ENCODE data around the gene ITIH4. TPM values are rescaled to one million over a fixed set of nuclear protein-coding genes. Genes with fewer than 3 reads are reported as not detected.
A peak's percentile ranks its signal among the peaks of the same experiment; 100 is the strongest.

Gene ITIH4
- total RNA-seq, 1 experiment from 2014 or later, result 1.7 TPM

GRCh38 chr3:52874160-52874701, 43.8 kb upstream of the ITIH4 start:
- Histone ChIP-seq H3K27ac (ENCODE audit: low read depth, low read length, poor library complexity, severe bottlenecking) (no peak overlapping the region), H3K9me3 (ENCODE audit: low read depth, low read length, poor library complexity, severe bottlenecking) (no peaks in the 10 kb centered on the region), H3K36me3 (ENCODE audit: insufficient read depth, low read length, poor library complexity, severe bottlenecking) (no peaks in the 10 kb centered on the region), H3K4me1 (ENCODE audit: insufficient read depth, low read length, poor library complexity, severe bottlenecking) (no peaks in the 10 kb centered on the region), H3K4me3 (ENCODE audit: low read depth, low read length, poor library complexity, severe bottlenecking) (no peak overlapping the region), H3K27me3 (replicated peaks; ENCODE audit: insufficient read depth, low read depth, low read length, poor library complexity) (no peaks in the 10 kb centered on the region)
- POLR2A ChIA-PET (ENCODE audit: low non-redundant PET), result no interaction called here
- CTCF ChIA-PET, result no interaction called here
- BruUV-seq (replicated peaks), result no TSS peak
- TF ChIP-seq CTCF (conservative IDR thresholded peaks at IDR 0.05; ENCODE audit: low read depth, low read length) (no peak), EZH2 (IDR thresholded peaks at IDR 0.05; ENCODE audit: borderline replicate concordance, low read depth, low read length, poor library complexity, severe bottlenecking) (no peak)
- no peak for DNase-seq (ENCODE audit: low spot score)
- intact Hi-C loops (cut with micrococcal nuclease; ENCODE audit: unreplicated experiment), result no loop called here

- POLR2A ChIA-PET (ENCODE audit: low non-redundant PET), result no interaction called here
- DNase-seq (ENCODE audit: low spot score), result no peak
- H3K27me3 ChIP-seq (replicated peaks; ENCODE audit: insufficient read depth, low read depth, low read length, poor library complexity), result no peaks in the 10 kb centered on the region
- no peak overlapping the region for H3K4me3 ChIP-seq (ENCODE audit: low read depth, low read length, poor library complexity, severe bottlenecking)
- intact Hi-C loops (cut with micrococcal nuclease; ENCODE audit: unreplicated experiment), result no loop called here
- no peaks in the 10 kb centered on the region for H3K4me1 ChIP-seq (ENCODE audit: insufficient read depth, low read length, poor library complexity, severe bottlenecking)
- CTCF ChIA-PET, result no interaction called here
- H3K36me3 ChIP-seq (ENCODE audit: insufficient read depth, low read length, poor library complexity, severe bottlenecking), result no peaks in the 10 kb centered on the region
- no peak overlapping the region for H3K27ac ChIP-seq (ENCODE audit: low read depth, low read length, poor library complexity, severe bottlenecking)
- no peaks in the 10 kb centered on the region for H3K9me3 ChIP-seq (ENCODE audit: low read depth, low read length, poor library complexity, severe bottlenecking)
- TF ChIP-seq EZH2 (IDR thresholded peaks at IDR 0.05; ENCODE audit: borderline replicate concordance, low read depth, low read length, poor library complexity, severe bottlenecking) (no peak), CTCF (conservative IDR thresholded peaks at IDR 0.05; ENCODE audit: low read depth, low read length) (no peak)
- BruUV-seq (replicated peaks), result no TSS peak
Observed at GRCh38 chr3:52873433-52874159, 43.1 kb upstream of the ITIH4 start.

- no peak overlapping the region for H3K4me3 ChIP-seq (ENCODE audit: low read depth, low read length, poor library complexity, severe bottlenecking)
- no peaks in the 10 kb centered on the region for H3K27me3 ChIP-seq (replicated peaks; ENCODE audit: insufficient read depth, low read depth, low read length, poor library complexity)
- ChIA-PET CTCF (no interaction called here), POLR2A (ENCODE audit: low non-redundant PET) (no interaction called here)
- BruUV-seq (replicated peaks), result no TSS peak
- no peaks in the 10 kb centered on the region for H3K4me1 ChIP-seq (ENCODE audit: insufficient read depth, low read length, poor library complexity, severe bottlenecking)
- H3K9me3 ChIP-seq (ENCODE audit: low read depth, low read length, poor library complexity, severe bottlenecking), result no peaks in the 10 kb centered on the region
- peak overlapping the region; percentile 42 for H3K27ac ChIP-seq (ENCODE audit: low read depth, low read length, poor library complexity, severe bottlenecking)
- DNase-seq (ENCODE audit: low spot score), result peak; percentile 7
- no peak for TF ChIP-seq EZH2 (IDR thresholded peaks at IDR 0.05; ENCODE audit: borderline replicate concordance, low read depth, low read length, poor library complexity, severe bottlenecking)
- no peak for TF ChIP-seq CTCF (conservative IDR thresholded peaks at IDR 0.05; ENCODE audit: low read depth, low read length)
- H3K36me3 ChIP-seq (ENCODE audit: insufficient read depth, low read length, poor library complexity, severe bottlenecking), result no peaks in the 10 kb centered on the region
- intact Hi-C loops (cut with micrococcal nuclease; ENCODE audit: unreplicated experiment), result no loop called here
Observed at GRCh38 chr3:52872245-52872644, 41.8 kb upstream of the ITIH4 start.
